ENCODE results near the gene VWDE.
A peak's percentile ranks its signal among the peaks of the same experiment; 100 is the strongest.

The VWDE gene

DNA sequence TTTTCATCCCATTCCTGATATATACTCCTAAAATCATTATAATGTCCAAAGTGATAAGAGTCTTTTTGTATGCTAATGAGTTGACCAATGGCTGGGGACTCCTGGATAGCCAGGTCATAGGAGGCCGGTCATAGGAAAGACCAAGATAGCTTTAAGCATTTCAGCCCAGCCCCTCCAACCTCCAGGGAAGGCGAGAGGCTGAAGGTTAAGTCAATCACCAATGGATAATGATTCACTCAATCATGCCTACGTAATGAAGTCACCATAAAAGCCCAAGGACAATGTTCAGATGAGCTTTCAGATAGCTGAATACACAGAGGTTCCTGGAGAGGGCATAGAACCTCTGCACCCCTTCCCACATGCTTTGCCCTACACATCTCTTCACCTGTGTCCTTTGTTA lies 75.7 kb downstream of the VWDE start:
- DNase-seq: no peak

DNA sequence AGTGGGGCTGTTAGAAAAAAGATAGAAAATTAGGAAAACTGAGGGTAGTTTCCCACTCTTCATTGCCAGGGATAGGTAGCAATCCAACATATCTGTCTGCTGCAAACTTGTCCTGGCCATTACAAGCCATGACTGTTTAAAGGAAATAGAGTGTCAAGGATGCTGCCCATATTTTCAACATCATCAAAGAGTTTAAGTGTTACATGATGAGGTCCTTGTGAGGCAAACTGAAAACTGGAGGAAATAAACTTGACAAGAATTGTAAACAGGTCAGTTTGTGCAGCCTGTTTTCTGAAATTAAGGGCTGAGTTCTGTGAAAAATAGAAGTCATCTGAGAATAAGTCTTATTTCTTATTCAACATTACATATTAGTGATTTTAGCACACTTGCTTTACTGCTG lies 78.0 kb downstream of the VWDE start:
- no peak for DNase-seq

DNA sequence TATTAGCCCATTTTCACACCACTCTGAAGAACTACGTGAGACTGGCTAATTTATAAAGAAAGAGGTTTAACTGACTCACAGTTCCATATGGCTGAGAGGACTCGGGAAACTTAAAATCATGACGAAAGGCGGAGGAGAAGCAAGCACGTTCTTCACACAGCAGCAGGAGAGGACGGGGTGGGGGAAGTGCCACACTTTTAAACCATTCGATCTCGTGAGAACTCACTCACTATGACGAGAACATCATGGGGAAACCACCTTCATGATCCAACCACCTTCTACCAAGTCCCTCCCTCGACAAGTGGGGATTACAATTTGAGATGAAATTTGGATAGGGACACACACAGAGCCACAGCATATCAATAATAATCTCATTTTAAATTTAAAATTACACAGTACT lies 80.2 kb downstream of the VWDE start:
- no peak for DNase-seq

DNA sequence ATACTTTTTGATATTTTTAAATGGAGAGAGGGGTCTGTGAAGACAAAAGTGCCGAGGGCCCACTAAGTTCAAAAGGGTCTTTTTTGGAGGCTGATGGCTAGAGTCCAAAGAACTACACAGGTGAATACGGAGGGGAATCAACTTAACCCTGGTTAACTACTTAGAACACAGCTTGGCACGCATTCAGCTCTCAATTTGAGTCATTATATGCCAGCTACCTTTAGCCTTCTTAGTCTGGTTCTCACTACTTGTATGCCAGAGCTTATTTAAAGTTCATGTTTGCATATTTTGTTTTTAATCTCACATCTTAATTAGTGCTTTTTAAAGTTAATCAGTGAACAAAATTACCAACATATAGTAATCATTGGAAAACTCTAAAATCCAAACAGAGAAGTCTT lies 80.8 kb downstream of the VWDE start:
- DNase-seq: peak in 1 of 2 experiments; percentile 22

DNA sequence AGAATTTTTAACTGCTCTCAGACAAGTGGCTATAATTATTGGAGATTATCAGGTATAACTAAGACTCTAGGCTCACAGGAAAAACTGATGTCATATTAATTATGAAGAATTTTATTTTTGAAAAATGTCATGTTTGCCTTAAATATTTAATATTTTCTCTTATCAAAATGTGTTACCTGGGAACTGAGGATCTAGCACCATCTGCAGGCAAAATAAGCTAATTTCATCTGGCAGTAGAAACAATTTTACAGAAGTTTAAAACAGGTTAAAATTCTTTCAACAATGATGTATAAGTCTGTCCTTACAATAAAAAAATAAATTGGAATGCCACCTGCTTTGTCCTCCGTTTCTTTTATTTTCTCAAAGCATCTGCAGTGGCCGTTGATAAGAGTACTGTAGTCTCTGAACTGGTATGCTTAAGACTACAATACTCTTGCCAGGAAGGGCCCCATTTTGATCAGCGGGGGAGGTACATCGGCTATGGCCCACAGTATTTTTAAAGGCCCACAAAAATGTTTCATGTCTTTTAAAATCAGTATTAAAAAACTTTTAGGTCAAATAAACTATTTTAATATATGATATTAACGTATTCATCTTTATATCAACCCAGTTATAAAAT lies 81.3 kb downstream of the VWDE start:
- peak; percentile 6 to 32 for DNase-seq

DNA sequence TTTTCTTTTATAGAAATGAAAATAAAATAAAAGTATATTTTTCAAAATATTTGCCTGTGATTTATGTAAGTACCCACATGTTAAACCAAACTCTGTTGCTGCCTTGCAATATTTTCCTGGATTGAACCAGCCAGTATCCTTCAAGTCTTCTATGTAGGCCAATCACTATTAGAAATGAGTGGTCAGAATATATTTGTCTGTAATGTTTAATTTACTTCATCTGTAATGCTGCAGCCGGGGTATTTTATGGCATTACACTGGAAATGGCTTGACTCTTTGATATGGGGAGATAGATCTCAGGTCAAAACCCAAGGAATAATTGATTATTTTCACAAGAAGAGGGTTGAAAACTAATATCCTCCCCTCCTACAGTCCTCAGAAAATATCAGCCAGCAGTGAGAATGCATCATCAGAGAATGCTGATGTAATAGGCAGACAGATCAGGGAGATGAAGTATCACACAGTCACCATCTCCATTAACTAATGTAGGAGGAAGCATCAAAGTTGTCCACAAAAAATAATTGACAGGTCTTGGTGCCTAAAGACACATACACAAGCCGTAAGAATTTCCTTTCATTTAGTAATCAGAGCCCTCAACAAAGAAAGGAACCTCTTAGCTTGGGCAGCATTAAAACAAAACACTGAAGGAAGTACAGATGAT lies 82.5 kb downstream of the VWDE start:
- DNase-seq: no peak

DNA sequence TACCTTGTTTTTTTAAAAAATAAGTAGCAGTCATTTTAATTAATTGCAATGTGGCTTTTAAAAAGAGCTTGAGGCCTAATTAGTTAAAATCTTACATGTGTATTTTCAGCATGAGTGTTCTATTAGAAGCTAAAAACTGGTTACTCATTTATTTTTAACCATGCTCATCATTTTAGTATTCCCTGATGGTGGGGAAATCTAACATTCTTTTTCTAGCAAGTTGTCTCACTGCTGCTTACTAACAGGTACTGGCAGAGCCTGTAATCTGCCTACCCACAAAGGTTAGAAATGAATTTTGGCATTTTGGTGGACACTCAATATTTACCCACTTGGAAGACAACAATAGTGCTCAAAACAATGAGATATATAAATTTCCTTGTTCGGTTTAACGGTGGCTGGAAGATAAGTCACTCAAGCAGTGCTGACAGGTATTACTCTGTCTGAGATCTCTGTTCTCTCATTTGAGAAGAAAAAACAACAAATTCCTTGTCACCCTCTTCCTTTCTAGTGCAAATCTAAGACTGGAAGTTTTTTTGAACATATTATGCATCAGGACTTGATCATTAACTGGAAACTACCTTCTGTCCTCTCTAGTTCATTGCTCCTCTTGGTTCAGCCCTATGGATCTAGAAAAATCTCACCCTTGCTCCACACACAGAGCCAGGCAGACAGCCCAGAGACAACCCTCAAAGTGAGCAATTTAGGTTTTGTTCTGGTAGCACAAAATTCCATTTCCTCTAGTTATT lies 83.3 kb downstream of the VWDE start:
- no peak for DNase-seq

DNA sequence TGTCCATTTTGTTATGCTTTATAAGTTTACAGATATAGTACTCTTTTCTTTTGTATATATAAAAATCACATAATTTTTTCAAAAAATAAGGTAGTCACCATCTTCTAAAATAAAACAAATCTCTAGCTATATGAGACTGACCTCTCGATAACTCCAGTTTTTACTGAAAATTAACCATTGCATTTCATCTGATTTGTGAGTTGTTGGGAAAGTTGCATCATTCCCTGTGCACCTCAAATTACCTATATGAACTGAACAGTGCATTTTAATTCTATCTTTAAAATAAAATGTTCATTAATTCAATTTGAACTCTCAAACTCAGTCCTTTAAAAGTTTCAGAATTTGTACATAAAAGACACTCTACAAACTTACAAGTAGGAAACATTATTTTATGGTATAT lies 86.0 kb downstream of the VWDE start:
- no peak for DNase-seq

DNA sequence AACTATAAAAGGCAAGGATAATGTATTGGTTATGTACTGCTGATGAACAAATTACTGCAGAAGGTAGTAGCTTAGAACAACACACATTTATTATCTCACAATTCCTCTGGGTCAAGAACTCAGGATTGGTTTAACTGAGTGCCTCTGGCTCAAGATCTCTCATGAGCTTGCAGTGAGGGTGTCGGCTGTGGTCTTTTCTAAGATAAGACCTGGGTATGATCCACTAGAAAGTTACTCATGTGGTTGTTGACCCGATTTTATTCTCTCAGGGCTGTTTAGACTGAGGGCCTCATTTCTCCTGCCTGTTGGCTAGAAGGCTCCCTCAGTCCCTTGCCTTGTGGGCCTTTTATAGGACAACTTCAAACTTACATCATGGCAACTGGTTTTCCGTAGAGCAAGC lies 86.7 kb downstream of the VWDE start:
- no peak for DNase-seq

DNA sequence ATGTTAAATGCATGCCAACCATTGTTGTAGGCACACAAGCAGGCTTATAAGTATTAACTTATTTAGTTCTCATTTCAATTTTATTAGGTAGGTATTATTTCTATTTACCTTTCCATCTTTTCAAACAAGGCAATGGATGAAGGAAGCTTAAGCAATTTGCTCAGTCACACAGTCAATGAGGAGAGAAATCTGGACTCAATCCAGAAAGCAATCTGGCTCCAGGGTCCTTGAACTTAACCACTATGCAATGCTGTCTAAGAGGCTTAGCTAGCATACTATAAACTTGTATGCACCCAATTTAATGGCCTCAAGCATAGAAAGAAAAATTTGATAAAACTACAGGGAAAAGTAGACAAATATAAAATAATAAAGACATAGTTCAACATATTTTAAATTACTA lies 88.6 kb downstream of the VWDE start:
- DNase-seq: peak; percentile 26 to 82

DNA sequence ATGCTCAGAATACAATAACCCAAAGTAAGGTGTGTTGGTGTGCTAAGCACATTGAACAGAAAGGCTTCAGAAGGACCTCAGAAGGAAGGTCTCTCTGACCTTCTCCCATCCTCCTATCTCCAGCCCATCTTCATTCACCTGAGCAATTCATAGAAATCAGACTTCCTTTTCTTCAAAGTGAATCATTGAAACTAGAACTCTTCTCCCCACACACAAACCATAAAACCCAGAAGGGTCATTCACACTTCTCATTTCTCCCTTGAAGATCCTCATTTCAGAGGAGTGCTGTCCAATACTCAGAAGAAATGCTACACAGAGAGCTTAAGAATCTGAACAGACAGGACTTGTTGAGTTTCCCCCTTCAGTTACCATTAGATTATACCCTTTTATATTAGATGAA lies 89.5 kb downstream of the VWDE start:
- DNase-seq: no peak

DNA sequence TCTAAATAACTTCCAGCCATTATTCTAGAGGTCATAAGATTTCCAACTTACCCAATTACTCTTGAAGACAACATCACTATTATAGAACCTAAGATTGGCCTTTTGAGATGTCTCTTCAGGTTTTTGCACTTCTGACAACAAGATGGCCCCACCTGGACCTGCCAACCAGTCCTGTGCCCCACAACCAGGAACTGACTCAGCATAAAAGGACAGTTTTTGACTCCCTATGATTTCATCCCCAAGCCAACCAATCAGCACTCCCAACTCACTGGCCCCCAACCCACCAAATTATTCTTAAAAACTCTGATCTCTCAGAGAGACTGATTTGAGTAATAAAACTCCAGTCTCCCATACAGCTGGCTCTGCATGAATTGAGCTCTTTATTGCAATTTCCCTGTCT lies 98.2 kb downstream of the VWDE start:
- no peak for DNase-seq

DNA sequence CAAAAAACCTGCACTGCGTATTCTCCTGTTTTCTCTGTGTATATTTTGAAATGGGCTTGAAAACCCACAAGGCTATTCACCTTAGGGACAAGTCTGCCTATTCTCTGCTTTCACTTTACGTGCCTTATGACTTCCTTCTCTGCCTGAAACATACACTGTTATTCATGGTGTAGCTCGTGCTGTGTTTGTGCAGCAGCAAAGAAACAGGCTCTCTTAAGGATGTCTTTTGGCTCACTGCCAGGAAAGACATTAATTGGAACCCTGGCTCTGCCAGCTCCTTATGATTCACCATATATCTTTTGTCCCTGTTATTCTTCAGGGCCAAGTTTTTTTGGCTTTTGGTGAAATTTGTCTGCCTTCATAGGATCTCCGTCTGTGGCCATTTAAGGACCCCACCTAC lies 100.2 kb downstream of the VWDE start:
- DNase-seq: peak in 1 of 2 experiments; percentile 37

DNA sequence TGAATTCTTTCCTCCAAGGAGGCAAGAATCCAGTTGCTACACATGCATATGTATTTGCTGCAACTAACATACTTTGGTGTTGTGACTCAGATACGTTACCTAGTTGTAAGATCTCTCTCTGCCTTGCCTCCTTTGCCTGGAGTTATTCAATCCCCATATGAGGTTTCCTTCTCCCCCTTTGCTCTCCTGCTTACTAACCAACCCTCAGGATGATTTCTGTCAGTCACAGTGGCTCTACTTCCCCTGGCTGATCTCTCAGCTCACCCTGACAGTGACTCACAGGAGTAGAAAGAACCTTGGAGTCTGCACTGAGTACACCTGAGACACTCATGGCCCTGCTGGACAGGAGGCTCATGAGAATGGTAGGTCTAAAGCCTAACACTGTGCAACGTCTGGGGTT lies 100.6 kb downstream of the VWDE start:
- no peak for DNase-seq

DNA sequence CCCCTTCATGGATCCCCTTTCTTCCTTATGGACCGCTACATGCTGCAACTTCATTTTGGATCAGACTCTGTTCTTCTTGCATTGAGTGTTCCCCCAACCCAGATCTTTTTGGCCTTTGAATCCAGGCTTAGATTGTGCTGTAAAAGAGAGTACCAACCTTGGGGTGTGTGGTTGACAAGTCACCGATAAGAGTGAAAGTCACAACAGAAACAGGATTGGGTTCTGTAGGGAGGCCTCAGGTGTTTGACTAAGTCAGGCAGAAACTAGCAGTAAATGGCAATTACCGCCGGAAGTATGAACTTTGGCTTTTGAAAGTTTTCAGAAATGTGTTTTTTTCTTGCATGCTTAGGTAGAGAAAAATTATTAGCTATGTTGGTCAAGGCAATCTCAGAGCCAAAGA lies 103.2 kb downstream of the VWDE start:
- DNase-seq: no peak

DNA sequence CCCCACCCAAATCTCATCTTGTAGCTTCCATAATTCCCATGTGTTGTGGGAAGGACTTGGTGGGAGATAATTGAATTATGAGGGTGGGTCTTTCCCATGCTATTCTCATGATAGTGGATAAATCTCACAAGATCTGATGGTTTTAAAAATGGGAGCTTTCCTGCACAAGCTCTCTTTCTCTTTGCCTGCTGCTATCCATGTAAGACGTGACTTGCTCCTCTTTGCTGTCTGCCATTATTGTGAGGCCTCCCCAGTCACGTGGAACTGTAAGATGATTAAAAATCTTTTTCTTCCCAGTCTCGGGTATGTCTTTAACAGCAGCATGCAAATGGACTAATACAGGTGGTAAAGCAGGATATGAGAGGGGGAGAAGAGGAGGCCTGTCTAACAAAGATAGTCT lies 104.3 kb downstream of the VWDE start:
- no peak for DNase-seq

DNA sequence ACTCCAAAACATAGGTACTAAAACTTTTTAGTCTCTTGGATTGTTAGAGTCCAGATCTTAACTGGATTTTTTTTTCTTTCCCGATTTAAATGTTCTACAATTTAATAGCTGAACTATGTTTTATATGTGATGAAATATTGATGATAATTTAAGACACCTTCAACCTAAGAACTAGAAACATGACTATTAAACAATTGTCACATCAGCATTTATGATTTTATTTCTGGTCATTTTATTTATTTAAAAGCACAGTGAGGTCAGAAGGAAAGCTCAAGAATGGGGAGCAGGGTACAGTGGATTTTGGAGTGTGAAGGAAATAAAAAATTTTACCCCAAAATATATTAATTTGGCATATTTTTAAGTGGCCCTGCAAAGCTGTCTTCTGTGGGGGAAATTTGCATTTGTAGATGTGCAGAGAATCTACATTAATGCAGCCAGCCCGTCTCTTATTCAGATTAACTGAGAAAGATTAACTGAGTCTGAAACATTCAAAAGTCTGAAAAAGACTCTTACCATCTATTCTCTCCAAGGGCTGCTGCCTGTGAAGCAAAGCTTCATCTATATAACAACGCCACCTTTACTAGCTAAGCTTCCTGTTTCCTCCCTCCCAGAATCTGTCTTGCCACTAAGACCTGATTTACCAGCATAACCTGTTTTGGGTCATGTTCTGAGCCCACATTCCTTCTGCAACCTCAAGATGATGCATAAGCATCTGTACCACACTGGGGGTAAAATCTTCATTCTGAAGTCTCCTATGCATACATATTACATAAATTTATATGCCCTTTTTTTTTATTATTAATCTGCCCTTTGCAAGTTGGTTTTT lies 106.2 kb downstream of the VWDE start:
- no peak for DNase-seq

DNA sequence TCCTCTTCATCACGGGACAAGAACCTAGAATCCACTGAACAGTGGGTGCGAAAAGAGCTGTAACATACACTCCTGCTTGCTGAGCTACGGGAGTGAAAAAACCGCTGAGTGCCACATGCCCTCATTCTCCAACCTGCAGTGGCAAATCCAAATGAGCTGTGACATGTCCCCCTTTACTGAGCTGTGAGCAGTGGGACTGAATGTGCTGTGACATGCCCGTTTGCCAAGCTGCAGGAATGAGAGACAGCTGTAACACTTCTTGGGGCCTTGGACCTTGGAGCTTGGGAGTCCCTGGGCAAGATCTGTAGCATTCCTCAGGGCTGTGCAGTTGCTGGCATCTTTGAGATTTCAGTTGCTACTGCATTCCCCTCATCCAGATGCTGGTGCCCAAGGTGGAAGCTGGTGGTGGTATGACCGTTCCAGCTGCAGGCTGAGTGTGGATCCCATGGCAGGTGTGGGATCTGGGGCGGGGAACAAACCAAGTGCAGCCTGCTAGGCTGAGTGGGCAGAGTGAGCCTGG lies 107.6 kb downstream of the VWDE start:
- DNase-seq: no peak

DNA sequence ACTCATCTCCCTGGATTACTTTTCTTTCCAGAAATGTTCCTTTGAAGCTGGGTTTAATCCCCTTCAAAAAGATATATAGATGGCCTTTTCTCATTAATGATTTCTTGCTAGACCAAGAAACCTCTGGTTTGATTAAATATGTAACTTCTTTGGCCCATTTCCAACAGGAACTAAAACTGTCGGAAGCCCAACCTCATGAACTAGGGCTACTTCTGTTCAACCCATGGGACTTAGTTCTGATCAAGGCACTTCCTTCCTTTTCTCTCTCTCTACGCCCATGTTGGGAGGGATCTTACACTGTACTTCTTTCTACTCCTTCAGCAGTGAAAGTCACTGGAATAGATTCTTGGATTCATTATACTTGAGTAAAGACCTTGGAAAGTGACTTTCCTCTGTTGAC lies 109.0 kb downstream of the VWDE start:
- DNase-seq: no peak

DNA sequence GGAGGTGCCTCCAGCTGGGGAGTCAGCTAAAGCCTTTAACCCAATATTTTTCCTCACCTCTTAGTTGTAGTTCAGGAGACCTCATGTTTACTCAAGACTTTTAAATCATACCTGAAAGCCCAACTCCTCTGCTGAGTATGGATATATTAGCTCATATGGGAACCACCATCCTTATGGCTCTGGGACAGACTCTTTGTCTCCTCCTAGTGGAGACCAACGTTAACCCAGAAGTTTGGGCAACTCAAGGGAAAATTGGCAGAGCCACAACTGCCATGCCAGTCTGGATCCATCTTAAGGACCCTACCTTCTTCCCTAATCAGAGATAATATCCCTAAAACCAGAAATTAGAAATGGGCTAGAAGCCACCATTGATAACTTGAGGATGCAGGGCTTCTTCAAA lies 111.8 kb downstream of the VWDE start:
- DNase-seq: no peak

DNA sequence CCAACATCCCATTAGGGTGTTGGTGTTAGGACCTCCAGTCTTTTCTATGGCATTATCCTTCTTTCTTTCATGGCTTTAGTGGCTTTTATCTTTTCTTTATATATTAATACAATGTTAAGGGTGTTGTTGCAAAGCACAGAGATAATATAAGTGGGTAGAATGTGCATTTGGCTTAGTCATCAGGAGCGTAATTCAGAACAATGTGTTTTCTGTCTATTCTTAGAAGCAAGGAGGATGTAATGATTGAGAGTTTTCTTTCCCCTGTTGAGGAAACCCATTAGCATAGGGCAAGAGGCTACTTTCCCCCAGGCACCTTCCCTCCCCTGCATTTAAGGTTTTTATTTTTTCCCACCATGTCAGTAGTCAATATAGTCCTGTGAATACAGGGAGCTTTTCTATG lies 112.9 kb downstream of the VWDE start:
- DNase-seq: no peak

DNA sequence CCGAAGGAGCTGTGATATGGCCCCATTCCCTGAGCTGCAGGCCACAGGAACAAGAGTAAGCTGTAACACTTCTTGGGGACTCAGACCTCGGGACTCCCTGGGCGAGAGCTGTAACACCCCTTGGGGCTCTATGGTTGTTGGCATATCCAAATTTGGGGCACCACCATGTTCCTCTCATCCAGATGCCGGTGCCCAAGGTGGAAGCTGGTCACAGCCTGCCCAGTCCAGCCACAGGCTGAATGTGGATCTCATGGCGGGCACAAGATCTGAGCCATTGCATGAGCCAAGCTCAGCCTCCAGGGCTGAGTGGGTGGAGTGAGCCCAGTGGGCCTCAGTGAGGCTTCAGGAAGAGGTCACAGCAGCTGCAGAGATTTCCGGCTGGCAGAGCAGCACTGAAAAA lies 113.7 kb downstream of the VWDE start:
- no peak for DNase-seq

DNA sequence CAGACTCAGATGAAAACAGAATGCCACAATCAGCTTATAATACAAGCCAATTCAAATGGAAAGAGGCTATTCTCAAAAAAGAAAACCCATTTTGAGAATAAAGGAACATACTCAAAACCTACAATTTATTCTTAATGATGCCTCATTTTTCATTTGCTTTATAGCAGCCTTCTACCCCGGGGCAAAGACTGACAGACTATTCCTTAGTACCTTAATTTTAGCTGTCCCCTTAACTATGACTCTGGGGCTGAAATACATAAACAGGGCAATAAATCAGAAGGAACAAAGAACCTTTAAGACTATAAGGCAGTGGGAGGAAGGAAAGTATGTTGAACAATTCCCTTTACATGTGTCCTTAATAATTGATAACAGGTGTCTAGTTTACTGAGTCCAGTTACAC lies 115.8 kb downstream of the VWDE start:
- DNase-seq: peak; percentile 94 to 99

Measured in NCI-H2081 (cell line).